GM15510 (cell line): ENCODE results near the gene KRR1.

Experiments
- POLR2A ChIP-seq: IDR thresholded peaks from 3 replicates; pipeline ENCODE4 v1.6.1; 2011; ENCODE audit warnings: borderline replicate concordance; ENCODE audit not compliant: insufficient read length; ENCODE audit errors: extremely low read depth

KRR1 gene

DNA sequence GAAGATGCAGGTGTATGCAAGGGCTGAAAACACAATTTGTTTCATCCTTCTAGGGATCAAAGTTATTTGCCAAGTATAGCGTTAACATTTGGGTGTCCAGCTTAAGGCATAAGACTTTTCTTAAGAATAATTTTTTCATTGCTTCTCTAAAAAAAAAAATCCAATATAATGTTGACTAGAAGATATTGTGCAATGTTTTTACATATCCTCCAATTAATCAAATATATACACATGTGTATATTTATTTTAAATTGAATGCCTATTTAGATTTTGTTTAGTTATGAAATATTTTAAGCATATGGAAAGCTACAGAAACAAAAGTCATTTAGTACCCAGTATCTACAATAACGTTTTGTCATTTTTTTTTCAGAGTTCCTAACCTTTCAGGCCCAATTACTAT, 28.5 kb upstream of the KRR1 start:
- no peak for TF ChIP-seq POLR2A

- TF ChIP-seq POLR2A: no peak
These were observed 21.8 kb upstream of the KRR1 start for GRCh38 chr12:75533239-75533638.

- no peak for TF ChIP-seq POLR2A
These were observed 18.4 kb upstream of the KRR1 start for GRCh38 chr12:75529826-75530225.

GRCh38 chr12:75529316-75529715, 17.9 kb upstream of the KRR1 start:
- no peak for TF ChIP-seq POLR2A

DNA sequence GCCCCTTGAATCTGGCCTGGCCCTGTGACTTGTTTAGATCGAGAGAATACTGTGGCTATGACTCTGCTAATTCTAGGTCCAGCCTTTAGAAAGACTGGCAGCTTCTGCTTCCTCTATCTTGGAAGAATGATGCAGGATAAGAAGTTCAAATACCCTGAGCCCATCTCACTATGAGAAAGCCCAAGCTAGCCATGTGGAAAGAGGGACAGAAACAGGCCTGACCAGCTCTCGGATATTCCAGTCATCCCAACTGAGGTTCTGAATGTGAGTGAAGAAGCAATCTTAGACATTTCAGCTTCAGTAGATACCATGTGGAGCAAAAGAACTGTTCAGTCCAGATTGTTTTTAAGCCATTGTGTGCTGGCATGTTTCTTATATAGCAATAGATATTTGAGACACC, 17.3 kb upstream of the KRR1 start:
- no peak for TF ChIP-seq POLR2A

DNA sequence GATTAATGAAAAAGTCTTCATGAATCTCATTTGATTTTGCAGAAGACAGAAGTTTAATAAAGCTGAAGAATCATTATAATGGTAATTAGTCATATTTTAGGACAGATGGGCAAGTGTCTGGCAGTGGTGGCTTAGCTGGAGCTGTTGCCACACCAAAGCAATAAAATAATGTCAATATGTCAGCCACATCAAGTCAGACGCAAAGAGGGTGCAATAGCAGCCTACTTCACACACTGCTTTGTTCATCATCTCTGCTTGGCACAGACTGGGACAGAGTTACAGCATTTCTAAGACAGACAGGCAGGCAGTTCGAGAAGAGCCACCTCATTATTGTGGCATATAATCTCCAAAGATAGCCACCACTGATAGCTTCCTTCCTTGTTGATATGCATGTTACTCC, 16.9 kb upstream of the KRR1 start:
- no peak for TF ChIP-seq POLR2A

GRCh38 chr12:75526655-75527511, 15.5 kb upstream of the KRR1 start:
- no peak for TF ChIP-seq POLR2A

- TF ChIP-seq POLR2A: no peak
These were observed 13.9 kb upstream of the KRR1 start for GRCh38 chr12:75525263-75525662.

DNA sequence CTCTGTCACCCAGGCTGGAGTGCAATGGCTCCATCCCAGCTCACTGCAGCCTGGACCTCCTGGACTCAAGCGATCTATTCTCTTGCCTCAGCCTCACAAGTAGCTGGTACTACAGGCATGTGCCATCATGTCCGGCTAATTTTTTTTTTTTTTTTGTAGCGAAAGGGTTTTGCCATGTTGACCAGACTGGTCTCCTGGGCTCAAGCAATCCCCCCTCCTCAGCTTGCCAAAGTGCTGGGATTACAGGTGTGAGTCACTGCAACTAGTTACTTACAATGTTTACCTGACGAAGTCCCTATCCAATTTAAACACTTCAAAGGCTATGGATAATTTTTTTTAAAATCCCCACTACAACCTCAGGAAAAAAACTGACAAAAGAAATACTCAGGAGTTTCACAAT, 1.8 kb downstream of the KRR1 start:
- TF ChIP-seq POLR2A: no peak

DNA sequence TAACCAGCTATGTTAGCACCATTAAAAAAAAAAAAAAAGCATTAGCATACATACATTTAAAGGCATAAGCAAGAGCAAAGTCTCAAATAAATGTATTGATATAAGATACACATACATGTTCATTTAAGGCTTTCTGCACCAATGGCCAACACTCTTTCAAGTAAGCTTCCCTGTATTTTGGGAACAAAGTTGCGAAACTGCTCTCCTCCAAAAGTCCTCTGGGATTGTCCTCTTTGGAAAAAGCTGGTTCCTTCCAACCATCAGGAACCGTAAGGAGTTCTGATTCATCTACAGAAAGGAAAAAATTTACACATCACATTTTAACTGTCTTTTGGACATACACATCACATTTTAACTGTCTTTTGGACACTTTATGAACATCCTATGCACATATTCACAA, 3.2 kb downstream of the KRR1 start:
- no peak for TF ChIP-seq POLR2A

- TF ChIP-seq POLR2A: no peak
These were observed 4.3 kb downstream of the KRR1 start for GRCh38 chr12:75507086-75507485.

DNA sequence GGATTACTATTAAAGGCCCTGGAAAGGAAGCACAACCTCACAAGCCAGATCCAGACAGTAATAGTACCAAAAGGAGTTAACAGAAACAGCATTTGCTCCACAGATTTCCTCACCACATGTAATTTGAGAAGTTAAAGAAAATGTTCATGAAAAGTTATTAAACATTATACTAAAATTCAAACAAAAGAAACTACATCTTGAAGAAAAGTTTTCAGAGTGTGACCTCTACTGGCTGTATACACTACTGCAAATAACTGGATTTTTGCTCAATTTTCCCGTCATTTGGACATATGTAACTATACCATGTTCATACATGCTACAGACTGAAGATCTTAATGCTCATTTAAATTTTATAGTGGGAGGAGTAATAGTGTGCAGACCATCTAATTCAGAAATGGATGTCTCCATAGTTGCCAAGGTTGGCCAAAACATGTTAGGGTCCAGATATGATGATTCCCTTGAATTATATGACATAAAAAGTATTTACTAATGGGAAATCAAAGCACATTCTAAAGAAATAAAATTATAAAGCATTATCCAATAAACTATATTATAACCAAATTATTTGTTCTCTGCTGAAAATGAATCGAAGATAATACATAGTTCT, 5.6 kb downstream of the KRR1 start:
- TF ChIP-seq POLR2A: no peak

- no peak for TF ChIP-seq POLR2A
These were observed 7.5 kb downstream of the KRR1 start for GRCh38 chr12:75503866-75504265.

DNA sequence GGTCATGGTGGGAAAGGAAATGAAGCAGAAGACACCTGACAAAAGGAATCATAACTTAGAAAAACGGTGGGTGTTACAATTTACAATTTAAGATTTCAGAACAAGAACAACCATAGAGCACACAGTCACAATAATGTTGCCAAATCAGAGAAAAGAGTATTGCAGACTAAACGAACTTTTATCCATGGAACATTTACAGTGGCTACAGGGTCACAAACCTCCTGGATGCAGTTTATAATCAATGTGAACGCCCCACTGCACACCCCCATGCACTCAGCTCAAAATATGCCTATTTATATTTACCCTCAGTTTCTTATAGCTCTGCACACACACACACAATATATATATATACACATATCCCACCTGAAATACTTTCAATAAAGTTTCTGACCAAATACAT, 8.0 kb downstream of the KRR1 start:
- no peak for TF ChIP-seq POLR2A

DNA sequence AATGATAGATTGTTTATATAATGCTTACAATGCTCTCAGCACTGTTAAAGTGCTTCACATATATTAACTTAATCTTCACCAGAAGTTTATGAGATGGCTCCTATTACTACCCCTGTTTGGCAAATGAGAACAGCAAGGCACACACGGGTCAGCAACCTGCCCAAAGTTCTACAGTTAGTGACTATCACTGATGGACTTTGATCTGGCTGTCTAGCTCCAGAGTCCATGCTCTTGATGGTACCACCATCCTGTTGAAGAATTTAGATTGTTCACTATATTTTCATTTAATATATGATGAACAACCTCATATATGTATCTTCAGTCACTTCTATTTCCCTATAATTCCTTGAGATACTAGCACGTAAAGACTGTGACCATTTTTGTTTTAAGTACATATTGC, 20.2 kb downstream of the KRR1 start:
- no peak for TF ChIP-seq POLR2A

GRCh38 chr12:75489613-75490210, 21.7 kb downstream of the KRR1 start:
- TF ChIP-seq POLR2A: no peak
